Middle frontal gyrus (tissue), 1 donor: Measurements from ENCODE around the gene OSBPL1A.

Source experiments
- DNase-seq: peaks from one replicate; pipeline ENCODE4 v3.0.0-alpha.2; 2015; ENCODE audit warnings: low spot score; ENCODE audit errors: extremely low spot score

Gene OSBPL1A

DNA sequence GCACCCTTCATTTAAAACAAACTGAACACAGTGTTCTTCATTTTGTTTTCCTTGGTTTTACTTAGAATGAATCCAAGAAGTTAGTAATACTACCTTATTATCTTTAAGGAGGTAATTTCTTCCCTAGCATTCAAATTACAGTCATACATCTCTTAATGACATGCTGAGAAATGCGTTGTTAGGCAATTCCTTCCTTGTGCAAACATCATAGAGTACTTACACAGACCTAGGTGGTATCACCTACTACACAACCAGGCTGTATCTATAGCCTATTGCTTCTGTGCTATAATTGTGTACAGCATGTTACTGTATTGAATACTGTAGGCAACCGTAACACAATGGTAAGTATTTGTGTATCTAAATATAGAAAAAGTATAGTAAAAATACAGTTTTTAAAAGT lies 267.1 kb downstream of the OSBPL1A start:
- no peak for DNase-seq

DNA sequence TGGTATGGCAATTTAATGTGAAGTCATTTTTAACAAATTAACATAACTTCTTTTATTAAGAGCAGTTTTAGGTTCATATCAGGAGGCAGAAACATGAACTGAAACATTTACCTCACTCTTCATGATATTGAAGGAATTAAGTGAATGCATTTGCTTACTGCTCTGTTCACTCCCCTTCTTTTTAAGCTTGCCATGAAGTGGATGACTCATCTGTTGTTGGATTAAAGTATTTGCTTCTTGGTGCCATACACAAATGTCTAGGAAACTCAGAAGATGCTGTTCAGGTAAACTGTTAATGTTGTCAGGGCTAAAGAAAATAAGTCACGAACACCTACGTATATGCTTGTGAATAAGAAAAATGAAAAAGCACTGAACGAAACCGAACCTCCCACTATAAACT lies 268.9 kb downstream of the OSBPL1A start:
- no peak for DNase-seq

DNA sequence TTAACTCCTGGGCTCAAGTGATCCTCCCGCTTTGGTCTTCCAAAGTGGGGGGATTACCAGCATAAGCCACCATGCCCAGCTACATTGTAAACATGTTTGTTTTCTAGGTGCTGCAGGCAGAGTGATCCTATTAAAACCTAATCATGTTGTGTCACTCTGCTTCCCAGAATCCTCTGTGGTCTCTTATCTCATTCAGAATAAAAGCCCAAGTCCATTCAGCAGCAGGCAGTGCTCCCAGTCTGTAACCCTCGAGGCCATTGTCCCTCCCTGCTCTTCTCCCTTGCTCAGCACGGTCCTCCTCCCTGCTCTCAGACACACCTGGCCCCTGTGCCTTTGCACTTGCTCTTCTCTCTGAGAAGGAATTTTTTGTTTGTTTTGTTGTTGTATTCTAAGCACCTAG lies 269.9 kb downstream of the OSBPL1A start:
- DNase-seq, result no peak

DNA sequence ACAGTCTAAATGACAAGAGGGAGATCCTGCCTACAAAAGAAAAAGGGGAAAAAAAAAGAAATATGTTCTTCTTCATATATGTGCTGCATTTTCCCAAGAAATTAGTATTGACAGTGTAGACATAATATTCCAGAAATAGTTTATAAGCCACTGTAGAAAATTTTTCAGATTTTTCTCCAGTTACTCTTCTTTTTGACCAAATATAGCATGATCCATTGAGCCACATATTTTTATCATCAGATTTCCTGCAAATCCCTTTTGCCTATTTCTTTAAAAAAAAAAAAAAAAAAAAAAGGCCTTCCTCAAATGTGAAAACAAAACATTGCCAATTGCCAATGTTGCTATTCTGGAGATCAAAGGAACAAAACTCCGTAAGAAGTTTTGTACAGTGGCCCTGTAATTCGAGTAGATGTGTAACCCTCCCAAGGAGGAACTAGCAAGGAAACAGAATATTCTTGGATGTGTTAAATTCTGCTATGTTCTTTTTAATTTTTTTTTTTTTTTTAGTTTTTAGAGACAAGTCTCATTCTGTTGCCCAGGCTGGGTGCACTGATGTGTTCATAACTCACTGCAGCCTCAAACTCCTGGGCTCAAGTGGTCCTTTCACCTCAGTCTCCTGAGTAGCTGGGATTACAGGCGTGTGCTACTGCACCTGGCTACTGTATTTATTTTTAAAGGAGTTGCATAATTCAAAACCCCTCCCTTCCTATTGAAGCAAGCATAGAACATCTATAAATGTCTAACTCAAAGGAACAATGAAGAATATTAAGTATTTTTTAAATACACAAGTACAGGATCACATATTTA lies 271.3 kb downstream of the OSBPL1A start:
- no peak for DNase-seq

DNA sequence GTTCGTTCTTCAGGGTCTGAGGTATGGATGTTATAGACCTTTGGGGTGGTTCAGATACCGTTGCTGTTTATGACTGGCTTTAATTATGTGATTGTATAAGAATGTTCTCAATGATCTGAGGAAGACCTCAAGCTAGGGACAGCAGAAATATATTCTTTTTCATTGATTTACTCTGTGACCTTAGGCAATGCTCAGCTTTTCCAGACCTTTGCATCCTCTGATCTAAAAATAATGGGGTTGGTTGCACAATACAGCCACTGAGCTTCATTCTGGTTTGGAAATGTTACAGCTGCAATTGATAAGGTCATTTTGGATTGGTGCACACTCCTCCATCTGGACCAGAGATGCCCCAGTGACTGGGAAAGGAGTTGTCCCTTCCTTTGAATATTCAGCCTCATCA lies 276.0 kb downstream of the OSBPL1A start:
- no peak for DNase-seq

DNA sequence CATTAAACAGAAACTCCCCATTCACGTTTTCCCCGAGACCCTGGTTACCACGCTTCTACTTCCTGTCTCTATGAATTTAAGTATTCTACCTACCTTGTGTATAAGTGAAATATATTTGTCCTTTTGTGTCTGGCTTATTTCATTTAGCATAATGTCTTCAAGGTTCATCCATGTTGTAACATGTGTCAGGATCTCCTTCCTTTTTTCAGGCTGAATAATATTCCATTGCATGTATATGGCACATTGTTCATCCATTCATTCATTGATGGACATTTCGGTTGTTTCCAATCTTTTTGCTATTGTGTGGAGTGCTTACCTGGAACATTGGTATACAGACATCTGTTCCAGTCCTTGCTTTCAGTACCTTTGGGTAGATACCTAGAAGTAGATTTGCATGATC lies 276.9 kb downstream of the OSBPL1A start:
- no peak for DNase-seq

DNA sequence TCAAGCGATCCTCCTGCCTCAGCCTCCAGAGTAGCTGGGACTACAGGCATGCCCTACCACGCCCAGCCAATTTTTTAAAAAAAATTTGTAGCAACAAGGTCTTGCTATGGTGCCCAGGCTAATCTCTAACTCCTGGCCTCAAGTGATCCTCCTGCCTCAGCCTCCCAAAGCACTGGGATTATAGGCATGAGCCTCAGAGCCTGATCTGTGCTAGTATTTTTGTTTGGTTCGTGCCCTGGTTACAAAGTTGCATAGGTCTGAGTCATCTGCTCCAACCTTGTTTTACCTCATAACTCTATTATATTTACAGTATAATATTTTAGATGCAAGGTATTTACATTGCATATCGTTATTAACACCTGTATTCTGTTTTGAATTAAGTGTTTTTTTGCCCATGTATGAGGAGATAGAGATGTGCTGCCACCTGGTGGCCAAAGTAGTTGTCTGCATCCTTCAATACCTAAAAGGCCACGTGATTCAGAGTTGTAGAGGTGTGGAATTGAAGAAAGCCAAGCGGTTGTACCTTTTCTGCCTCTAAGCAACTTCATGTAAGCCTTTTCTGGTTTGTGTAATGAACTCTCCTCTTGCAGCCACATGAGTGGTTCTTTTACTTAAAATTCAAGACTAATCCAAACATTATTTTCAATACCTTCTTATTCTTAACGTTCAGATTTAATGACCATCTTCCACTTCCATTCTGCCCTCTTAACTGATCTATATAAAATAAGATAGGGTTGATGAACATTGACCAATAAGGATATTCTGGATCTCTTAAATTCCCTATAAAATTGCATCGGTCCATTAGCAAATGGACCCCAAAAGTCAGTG lies 278.7 kb downstream of the OSBPL1A start:
- DNase-seq, result peak; percentile 40

DNA sequence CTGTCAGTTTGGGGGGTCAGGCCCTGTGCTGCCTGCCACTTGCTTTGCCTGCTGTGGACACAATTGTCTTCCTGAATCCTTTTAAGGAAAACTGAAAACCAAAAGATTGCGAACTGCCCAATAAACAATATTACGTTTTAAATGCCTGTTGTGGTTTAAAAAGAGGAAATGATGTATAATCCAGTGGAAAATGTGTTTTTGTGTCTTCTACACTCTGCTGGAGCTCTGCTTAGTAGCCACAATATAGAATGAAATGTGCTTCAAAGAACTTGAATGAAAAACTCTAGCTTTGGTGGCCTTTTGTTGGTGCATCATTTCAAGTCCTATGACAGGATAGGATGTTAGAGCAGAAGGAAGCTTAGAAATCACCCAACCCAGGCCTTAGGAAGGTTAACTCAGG lies 282.0 kb downstream of the OSBPL1A start:
- DNase-seq, result no peak

DNA sequence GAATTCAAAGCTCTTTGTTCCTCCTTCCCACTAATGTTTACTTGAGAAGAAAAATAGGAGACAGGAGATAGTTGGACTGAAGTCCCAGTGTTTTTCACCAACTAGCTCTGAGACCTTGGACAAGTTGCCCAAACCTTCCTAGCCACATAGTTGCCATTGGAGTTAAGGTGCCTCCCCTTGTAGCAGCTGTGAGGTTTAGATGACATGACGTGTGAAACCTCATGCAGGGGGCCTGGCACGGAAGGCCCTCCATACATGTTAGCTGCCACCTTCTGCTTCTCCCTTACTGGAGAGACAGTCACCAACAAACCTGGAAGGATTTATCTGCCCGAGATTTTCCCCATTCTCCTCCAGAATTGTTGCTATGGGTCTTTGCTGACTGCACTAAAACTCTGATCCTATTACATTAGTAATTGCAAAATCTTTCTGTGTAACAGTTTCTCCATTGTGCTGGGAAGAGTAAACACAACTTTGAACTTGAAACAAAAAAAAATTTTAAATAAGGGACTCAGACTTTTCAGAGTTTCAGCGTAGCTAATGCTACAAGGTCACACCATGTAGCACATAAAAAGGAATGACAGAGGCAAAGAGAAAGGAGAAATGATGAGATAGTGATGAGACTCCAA lies 282.6 kb downstream of the OSBPL1A start:
- DNase-seq, result no peak

DNA sequence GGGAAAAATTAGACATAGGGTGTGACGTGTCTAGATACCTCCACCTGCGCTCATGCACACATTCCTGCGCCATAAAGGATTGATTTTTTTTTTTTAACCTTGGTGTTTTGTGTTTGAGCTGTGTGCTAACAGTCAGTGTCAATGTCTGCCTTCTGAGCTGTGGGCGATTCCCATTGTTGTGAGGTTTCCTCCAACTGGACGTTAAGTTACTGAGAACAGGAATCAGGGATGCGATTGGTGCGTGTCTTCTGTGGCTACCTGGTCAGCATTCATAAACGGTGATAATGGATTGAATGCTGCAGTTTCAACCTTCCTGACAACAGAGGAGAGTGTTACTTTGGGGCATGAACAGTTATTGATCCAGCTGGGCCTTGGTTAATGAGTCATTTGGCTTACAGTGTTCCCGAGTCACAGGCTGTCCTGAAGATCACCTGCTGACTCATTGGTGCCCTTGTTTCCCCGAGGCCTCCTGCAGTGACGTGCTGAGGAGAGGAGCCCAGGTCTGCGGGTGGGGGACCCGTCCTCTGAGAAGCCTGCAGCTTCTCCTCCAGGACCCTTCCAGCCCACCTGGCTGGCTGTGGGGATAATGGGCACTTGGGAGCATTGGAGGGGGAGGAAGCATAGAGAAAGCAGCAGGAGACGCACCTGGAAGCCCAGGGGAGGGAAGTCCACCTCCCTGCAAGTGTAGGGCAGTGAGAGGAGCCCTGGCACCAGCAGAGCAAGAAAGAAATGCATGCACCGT lies 284.6 kb downstream of the OSBPL1A start:
- no peak for DNase-seq

DNA sequence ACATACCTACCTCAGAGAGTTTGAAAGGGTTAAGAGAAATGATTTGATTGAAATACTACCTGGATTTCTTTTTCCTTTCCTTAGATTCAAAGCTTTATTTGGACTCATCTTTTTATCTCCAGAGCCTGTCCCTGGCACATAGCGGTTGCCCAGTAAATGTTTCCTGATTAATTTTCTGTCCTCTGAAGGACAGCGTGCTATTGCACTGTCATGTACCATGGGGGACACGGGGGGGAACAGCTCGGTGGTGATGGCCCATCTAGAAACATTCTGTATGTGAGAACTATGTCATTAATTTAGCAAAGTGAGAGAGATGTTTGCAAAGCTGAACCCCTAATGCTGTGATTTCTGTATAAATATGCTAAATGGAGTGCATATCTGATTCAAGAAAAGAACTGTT lies 285.2 kb downstream of the OSBPL1A start:
- no peak for DNase-seq
